ENCODE data around the gene KHDC4. TPM values are rescaled to one million over a fixed set of nuclear protein-coding genes. Genes with fewer than 3 reads are reported as not detected.

Gene KHDC4
- total and polyA plus RNA-seq, 2 of the 4 experiments (the other 2 are of a cell fraction): 28.0 to 29.9 TPM

DNA sequence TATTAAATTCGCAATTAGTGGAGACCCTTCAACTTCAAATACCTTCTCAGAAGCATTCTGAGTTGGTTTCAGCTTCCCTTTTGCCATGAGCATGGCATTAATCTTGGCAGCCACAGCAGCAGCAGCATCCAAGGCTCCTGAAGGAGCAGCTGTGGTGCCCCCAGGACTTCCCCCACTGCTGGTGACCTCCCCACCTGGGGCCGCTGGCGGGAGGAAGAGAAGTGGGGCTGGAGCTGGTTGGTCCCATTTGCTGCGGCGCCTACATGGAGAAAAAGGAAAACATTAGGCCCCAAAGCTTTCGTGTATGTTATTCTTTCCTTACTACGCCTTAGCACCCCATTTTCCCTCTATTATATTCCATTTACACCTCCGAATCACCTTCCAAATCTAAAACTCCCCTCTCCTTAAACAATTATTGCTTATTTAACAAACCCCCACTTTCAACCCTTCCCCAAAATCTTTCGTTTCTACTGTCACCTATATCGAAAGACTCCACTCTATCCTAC lies 569 bp downstream of the KHDC4 start (continued):
- TF ChIP-seq, protein P1, sequence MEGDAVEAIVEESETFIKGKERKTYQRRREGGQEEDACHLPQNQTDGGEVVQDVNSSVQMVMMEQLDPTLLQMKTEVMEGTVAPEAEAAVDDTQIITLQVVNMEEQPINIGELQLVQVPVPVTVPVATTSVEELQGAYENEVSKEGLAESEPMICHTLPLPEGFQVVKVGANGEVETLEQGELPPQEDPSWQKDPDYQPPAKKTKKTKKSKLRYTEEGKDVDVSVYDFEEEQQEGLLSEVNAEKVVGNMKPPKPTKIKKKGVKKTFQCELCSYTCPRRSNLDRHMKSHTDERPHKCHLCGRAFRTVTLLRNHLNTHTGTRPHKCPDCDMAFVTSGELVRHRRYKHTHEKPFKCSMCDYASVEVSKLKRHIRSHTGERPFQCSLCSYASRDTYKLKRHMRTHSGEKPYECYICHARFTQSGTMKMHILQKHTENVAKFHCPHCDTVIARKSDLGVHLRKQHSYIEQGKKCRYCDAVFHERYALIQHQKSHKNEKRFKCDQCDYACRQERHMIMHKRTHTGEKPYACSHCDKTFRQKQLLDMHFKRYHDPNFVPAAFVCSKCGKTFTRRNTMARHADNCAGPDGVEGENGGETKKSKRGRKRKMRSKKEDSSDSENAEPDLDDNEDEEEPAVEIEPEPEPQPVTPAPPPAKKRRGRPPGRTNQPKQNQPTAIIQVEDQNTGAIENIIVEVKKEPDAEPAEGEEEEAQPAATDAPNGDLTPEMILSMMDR (conservative IDR thresholded peaks at IDR 0.05; ENCODE audit: low read depth, low read length): no peak
- TF ChIP-seq CHD1 (IDR thresholded peaks at IDR 0.05; ENCODE audit: low read depth, low read length): no peak
- TF ChIP-seq SMC3 (IDR thresholded peaks at IDR 0.05; ENCODE audit: low read depth, low read length): no peak
- no peak for TF ChIP-seq RCOR1 (IDR thresholded peaks at IDR 0.05; ENCODE audit: insufficient replicate concordance, low read length)

- ATAC-seq (ENCODE audit: low read depth) (no peak), DNase-seq (no peak)
- BruUV-seq (replicated peaks): no TSS peak
- Histone ChIP-seq H3K18ac (ENCODE audit: low read depth, low read length) (no peak overlapping the region), H4K20me1 (ENCODE audit: insufficient read depth, low read length) (peaks cover 38% of the 10 kb centered on the region), H2BK5ac (ENCODE audit: low read depth, low read length, poor library complexity, severe bottlenecking) (no peak overlapping the region), H2AK9ac (replicated peaks; ENCODE audit: low read depth, low read length, poor library complexity) (no peak overlapping the region), H2BK15ac (ENCODE audit: low read depth, low read length) (no peak overlapping the region), H3K56ac (ENCODE audit: extremely low read depth, insufficient read depth, low read length) (no peak overlapping the region), H4K8ac (ENCODE audit: low read depth in 2 of 2, low read length in 2 of 2) (no peak overlapping the region), H3K9me3 (ENCODE audit: control insufficient read depth, insufficient read depth, low read length) (no peaks in the 10 kb centered on the region), H4K5ac (ENCODE audit: low read depth, low read length) (no peak overlapping the region), H3K23ac (ENCODE audit: low read depth, low read length) (no peak overlapping the region), H2AK5ac (ENCODE audit: low read depth, low read length) (no peak overlapping the region), H2BK120ac (ENCODE audit: low read depth, low read length) (no peak overlapping the region), H2BK20ac (ENCODE audit: low read depth, low read length) (no peak overlapping the region), H3K79me1 (ENCODE audit: low read depth in 1 of 2, low read length in 2 of 2) (peaks cover 3 to 44% of the 10 kb centered on the region in 2 experiments; a peak in 3 of 4 replicates), H3K9ac (ENCODE audit: low read depth, low read length) (no peak overlapping the region), H3K36me3 (ENCODE audit: control insufficient read depth, insufficient read depth, low read length) (peaks cover 40% of the 10 kb centered on the region), H3K4ac (ENCODE audit: low read depth, low read length) (no peak overlapping the region), H3K4me2 (ENCODE audit: low read depth, low read length) (peak overlapping the region; percentile 46; the same call in 1 of the 2 replicates), H3K4me3 (ENCODE audit: insufficient read depth, low read depth, low read length) (no peak overlapping the region), H4K91ac (ENCODE audit: insufficient read depth, low read depth, low read length) (no peak overlapping the region), H3K14ac (replicated peaks; ENCODE audit: low read depth, low read length) (no peak overlapping the region), H3K9me1 (ENCODE audit: insufficient read depth, low read length) (0 out of 2 replicates have a peak, but pooled peaks cover 2% of the 10 kb centered on the region), H3K27ac (ENCODE audit: insufficient read depth, low read length) (no peak overlapping the region), H3K4me1 (ENCODE audit: control insufficient read depth, insufficient read depth, low read length) (peaks cover 7% of the 10 kb centered on the region; the same call in 1 of the 2 replicates), H3K27me3 (ENCODE audit: control insufficient read depth, insufficient read depth, low read length) (no peaks in the 10 kb centered on the region), H2AFZ (replicated peaks; ENCODE audit: low read length, poor library complexity) (no peak overlapping the region)
- ChIA-PET CTCF (interaction anchor here (1.4 kb wide), 1 partner anchor 15 kb away, joined by 4 read pairs; no protein-coding TSS in a partner anchor), POLR2A (ENCODE audit: unreplicated experiment) (interaction anchor here (0.7 kb wide), 1 partner anchor 9 kb away, joined by 3 read pairs; no protein-coding TSS in a partner anchor)
- intact Hi-C loops (cut with micrococcal nuclease) (no loop called here), dilution Hi-C loops (cut with HindIII; ENCODE audit: low sequenced_read_pairs, unreplicated experiment) (no loop called here), in situ Hi-C loops (cut with MboI; ENCODE audit: low sequenced_read_pairs) (no loop called here)
- no CpG with 5 or more reads among the region's 5 CpGs for WGBS, 2 experiments (ENCODE audit: extremely low coverage in 2 of 2, insufficient read length in 1 of 2)
- no peak for TF ChIP-seq MAFK (IDR thresholded peaks at IDR 0.05; ENCODE audit: low read depth, low read length)
- TF ChIP-seq RCOR1 (IDR thresholded peaks at IDR 0.05; ENCODE audit: insufficient replicate concordance, low read length): no peak
- TF ChIP-seq RFX5 (IDR thresholded peaks at IDR 0.05; ENCODE audit: low read depth, low read length): no peak
- TF ChIP-seq, protein P1 (conservative IDR thresholded peaks at IDR 0.05; ENCODE audit: low read depth, low read length): no peak
Measured at GRCh38 chr1:155932487-155932886, 1.7 kb downstream of the KHDC4 start.

All from IMR-90 (cell line).